ENCODE results near the gene LYPD6B.

LYPD6B gene, protein sequence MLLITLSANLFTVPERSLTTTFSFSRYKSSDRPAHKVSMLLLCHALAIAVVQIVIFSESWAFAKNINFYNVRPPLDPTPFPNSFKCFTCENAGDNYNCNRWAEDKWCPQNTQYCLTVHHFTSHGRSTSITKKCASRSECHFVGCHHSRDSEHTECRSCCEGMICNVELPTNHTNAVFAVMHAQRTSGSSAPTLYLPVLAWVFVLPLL

DNA sequence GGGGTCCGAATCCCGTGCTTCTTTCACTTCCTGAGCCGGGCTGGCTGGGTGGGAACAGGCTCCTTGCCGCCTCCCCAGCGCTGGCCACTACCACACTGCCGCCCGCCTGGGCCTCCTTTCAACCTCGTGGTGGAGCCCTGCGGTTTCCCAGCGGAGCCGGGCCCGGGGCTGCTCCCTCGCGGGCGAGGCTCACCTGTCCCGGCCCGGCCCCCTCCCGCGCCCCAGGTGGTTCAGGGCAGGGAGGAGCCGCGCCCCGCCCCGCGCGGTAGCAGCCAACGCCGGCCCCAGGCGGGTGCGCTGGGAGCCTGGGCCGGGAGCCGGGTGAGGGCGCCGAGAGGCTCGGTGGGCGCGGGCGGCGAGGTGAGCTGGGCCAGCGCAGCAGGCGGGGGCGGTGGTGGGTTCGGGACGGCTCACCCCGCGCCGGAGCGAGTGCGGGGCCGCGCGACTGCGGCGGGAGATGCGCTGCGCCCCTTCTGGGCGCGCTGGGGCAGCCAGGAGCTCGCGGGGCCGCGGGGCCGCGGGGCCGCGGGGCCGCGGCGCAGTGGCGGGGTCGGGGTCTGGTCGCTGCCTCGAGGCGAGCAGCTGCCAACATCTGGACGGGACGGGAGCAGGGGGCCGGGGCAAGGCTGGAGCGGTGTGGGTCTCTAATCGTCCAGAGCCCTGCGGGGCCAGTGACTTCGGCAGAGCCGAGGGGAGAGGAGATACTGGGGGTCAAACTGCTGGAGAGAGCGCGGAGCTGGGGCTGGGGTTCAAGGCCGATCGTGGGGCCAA lies at the start of gene LYPD6B:
Gene LYPD6B (plus strand): TSS at position 258 of the 771 bp plus-strand sequence. CDS start 92,250 bp downstream, outside the sequence.
- no peak for DNase-seq

DNA sequence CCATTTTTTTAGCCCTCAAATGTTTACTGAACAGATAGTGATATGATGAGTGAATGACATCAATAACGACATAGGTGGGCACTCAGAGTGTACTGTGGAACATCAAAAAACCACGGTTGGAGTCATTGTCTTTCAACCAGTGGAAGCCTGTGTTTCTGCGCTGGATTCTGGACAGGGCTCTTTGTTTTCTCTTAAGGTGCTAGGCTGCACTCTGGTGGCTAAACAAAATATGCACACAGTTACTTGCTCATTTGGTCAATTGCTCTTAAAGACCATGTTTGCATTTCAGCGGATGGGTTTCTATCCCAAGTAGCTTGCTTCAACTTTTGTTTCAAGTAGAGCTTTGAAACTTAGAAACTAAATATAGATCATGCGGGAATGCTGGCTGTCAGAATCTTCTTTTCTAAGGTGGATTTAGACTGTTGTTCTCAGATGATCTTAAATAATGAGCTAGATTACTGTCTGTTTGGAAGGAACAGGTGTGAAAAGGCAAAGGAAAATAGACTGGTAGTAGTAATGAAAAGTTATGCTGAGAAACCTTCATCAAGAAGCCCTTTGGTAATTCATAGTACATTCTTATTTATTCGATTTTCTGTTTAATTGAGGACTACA lies 48.5 kb upstream of the LYPD6B start:
- no peak for DNase-seq

DNA sequence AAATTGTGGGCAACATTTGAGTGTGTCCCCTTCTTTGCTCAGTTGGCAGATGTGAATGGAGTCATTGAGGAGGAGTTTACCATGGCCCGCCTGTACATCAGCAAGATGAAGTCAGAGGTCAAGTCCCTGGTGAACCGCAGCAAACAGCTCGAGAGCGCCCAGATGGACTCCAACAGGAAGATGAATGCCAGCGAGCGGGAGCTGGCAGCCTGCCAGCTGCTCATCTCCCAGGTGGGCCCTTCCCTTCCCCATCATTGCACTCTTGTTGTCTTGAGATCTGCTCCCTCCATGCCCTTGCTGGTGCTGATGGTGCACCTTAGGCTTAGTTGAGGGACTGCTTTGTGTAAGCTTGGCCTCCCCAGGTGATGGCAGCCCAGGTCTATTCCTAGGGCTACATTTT lies 47.5 kb upstream of the LYPD6B start:
- no peak for DNase-seq

DNA sequence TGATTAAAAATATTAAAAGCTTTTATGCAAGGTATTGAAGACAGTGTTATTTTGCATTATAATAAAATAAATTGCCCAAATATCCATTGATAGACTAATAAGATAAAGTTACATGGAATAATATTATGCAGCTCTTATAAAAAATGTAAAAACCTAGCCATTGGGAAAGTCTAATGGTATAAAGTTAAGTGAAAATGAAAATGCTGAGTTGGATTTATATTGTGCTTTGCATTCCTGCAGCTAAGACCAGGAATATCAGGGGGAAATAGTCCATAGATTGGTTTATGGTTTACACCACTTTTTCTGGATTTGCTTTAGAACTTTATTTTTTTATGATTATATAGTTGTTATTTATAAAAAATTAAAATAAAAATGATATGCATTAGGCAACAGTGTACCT lies 46.1 kb upstream of the LYPD6B start:
- DNase-seq, result no peak

DNA sequence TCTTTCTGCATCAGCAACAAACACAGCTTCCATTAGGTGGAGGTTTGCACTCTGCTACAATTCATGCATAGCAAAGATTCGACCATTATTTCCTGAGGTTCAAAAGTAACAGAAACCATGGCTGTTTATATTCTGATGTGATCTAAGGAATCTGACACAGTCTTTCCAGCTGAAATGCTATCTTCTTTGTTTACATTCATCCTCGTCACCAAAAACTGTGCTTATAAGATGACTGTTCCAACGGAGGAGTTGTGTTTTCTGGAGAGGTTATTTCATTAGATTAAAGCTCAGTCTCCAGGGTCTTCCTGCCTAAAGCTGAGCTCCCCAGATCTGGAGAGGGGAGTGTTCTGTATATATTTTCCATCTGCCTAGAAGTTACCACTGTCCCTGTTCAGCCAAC lies 45.1 kb upstream of the LYPD6B start:
- DNase-seq, result no peak

DNA sequence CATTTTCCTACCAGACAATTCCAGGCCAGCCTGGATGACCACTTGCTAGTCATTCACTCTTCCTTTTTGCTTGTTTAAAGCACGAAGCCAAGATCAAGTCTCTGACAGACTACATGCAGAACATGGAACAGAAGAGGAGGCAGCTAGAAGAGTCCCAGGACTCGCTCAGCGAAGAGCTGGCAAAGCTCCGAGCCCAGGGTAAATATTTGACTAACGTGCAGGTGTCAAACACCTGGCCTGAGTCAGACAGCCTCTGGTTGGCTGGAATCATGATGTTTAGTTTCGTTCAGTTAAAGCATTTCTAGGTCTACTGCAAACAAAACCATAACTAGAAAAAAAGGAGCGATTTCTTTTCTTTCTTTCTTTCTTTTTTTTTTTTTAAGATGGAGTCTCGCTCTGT lies 44.2 kb upstream of the LYPD6B start:
- DNase-seq, result peak; percentile 10

DNA sequence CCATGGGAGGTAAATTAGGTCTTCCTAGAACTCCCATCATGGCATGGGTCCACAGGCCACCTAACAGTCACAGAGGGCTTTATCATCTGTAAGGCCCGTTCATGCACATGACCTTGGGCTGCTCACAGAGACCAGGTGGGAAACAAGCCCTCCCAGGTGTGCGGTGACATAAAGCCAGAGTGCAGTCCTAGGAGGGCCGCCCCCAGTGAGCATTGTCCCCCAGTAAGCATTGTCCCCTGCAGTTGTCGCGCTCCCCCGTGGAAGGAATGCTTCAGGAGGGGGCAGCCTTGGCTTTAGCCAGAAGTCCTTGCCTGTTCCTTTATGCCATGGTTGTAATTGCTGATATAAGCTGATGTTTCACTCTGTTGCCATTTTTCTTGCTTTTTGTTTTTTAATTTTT lies 41.7 kb upstream of the LYPD6B start:
- no peak for DNase-seq

DNA sequence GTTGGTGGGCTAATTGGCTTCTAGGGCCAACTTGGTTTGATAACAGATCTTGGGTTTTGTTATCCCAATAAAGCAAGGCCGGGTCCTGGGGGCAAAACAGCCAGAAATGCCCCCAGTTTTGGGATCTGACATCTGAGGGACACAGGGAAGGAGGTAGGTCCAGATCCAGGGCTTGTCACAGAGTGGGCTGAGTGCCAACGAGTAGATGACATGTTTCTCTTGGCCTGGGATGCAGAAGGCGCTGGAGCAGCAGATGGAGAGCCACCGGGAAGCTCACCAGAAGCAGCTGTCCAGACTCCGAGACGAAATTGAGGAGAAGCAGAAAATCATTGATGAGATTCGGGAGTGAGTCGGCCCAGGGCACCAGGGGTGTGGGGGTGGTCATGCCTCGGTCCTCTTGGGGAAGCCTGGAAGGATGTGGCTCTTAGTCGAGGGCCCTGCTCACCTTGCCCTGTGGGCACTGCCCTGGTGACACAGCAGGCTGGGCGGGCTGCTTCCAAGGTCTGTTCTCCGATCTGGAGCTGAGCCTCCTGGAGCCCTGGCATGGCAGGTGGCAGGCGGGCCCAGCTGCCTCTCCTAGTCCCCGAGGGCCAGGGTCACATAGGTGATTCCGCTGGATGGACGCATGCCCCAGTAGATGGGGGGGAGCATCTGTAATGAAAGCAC lies 40.2 kb upstream of the LYPD6B start:
- DNase-seq, result no peak

DNA sequence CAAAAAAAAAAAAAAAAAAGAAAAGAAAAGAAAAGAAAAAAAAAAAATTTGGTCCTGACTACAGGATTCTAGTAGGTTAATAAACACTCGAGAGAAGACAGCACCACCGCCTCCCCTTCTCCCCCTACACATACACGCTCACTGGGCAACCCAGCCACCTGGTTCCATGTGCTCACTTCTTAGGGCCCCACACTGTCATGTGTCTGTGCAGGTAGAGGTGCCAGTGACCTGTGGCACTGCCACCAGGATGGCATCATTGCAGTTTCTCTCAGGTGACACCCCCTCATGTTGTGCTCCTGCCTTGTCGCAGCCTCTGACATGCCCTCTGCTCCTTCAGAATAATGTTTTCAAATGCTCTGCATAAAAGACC lies 39.7 kb upstream of the LYPD6B start:
- no peak for DNase-seq

DNA sequence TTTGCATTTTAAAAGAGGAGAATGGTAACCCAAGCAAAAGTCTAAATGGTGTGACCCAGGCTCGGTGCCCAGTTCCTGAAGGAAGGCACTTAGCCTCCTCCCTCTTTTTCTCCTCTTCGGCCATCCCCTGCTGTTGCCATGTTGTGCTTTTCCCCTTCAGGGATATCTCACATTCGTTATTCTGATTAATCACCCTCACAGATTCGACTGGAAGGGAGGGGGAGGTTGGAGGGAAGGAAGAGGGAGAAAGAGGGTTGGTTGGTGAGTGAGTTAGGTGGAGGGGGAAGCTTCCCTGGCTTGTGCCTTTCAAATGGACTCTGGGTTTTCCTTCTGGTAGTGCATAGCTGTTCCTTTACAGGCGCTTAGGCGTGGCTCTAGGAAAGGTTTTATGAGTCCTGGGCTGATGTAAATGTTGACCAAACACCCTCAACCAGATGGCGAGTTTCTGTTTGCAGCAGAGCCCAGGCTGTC lies 39.0 kb upstream of the LYPD6B start:
- DNase-seq, result no peak

DNA sequence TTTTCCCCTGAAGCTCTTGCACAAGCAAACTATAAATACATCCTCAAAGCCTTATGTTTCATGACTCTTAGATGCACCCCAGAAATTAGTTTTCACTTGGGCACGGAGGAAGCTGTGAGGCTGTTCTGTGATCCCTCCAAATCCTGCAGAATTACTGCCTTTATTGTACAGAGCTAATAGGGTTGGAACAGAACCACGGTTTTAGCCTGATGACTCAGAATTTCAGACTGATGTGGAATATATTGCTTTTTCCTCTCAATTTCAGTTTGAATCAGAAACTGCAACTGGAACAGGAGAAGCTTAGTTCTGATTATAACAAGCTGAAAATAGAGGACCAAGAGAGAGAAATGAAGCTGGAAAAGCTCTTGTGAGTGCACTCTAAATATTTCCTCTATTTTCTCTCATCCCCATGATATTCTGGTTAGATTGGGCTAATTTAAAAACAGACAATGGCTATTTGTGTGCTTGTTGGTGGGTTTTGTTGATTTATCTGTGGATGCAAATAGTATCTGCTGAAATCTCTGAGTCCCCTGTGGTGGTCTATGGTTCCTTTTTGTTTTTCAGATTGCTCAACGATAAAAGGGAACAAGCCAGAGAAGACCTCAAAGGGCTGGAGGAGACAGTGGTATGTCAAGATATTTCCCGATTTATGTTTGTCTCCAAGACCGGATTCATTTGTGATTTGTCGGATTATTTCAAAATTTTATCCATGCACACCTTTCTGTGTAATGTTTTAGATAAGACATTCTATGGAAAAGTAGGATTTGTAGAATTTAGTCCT lies 38.2 kb upstream of the LYPD6B start:
- DNase-seq, result no peak

DNA sequence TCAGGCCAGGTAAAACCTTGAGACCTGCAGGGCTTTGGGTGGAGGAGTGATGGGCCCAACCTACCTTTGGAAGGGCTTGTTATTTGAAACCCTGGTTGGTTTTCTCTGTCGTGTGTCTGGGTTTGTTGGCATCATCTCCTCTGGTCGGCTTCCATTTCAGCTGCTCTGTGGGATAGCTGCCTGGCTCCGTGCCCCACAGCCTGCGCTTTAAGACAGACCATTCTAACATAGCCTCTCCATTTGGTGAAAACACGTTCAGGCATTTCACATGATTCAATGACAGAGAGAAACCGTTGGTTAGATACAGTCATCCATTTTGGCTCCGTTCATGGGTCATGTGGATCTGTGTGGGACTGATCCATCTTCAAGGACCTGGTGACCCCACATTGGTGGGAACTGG lies 37.0 kb upstream of the LYPD6B start:
- DNase-seq, result no peak

DNA sequence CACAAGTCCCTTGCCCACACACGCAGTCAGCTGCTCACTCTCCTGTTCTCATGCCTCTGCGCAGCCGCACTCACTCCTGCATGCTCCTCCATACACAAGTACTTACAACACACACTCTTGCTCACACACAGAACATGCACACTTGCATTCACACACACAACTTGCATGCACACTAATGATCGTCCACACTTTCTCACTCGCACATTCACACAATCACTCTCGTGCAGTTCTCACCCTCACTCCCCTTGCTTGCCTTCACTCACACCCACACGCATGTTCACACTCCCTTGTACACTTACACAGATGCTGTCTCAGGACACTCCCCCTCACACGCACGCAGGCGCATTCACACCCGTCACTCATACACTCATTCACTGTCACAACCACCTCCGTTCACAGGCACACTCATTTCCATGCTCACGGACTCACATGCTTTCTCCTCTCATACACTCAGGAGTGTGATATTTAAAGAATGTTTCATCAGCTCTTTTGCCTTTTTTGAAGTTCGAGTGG lies 36.1 kb upstream of the LYPD6B start:
- no peak for DNase-seq

DNA sequence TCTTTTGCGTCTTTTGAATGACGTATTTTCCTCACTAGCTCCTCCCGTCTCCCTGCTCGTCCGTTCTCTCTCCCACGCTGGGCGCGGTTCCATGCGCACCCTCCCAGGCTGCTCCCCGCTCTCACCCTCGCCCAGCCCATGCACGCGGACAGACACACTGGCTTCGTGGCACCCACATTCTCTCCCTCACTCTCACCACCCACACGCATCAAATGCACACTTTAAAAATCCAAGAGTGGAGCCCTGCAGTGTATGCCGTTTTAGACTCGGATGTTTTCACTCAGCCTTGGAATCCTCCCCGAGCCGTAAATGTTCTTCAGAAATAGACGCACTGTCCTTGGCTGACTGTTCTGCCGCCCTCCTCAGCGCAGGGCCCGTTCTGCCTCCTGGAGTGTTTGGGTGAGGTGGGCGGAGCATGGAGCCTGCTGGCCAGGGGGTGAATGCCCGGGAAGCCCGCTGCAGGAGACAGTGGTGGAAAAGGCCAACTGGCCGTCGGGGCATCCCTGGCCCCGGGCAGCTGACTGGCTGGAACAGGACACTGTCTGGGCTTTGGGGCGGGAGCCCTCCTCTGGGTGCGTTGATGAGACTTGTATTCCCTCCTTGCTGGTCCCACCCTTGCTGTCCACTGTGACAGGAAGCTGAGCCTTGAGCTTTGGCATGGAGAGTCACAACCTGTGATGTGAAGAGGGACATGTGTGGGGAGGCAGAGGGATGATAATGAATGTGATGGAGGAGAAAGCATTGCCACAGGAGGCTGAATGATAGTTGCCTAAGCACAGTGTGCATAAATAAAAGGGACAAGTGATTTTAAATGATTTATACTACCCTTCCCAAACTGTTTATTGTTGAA lies 35.4 kb upstream of the LYPD6B start:
- DNase-seq, result no peak

DNA sequence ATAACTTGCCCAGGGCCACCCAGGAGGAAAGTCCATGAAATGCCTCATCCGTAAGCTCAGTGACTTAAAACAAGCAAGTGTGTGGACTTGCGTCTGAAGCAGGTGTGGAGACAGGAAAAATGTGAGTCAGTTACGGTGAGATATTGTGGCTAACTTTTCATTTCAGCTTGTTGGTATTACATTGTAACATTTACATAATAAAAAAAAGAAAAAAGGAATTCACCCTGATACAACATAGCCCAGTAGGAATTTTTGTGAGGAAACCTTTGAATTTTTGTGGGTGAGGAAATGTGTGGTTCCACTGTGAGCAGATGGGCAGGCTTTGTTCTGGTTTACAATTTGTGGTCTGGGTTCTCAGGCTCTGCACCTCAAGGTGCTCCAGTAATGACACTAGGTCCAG lies 33.7 kb upstream of the LYPD6B start:
- DNase-seq, result no peak

DNA sequence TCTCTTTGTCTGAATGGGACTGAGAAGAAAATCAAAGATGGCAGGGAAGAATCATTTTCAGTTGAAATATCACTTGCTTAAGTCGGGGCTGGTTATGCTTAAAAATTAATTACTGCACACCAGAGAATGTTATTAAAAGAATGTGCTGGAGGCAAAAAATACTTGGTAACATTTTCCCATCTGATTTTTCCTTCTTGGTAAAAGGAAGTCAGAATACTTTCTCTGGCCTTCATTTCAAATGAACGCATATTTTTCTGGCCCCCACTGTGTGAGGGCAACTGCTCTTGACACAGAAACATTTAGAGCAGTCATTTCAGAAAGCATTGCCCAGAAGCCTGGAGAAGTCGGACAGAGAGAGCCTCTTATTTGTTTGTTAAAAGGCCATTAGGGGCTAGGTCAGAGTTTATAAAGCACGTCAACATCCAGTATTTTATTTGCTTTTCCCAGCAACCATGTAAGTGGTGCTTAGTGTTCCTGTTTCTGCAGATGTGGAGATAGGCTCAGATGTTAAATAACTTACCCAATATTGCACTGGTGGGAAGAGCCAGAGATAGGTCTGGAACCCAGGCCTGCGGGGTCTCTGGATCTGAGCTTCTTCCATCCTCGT lies 32.9 kb upstream of the LYPD6B start:
- no peak for DNase-seq

DNA sequence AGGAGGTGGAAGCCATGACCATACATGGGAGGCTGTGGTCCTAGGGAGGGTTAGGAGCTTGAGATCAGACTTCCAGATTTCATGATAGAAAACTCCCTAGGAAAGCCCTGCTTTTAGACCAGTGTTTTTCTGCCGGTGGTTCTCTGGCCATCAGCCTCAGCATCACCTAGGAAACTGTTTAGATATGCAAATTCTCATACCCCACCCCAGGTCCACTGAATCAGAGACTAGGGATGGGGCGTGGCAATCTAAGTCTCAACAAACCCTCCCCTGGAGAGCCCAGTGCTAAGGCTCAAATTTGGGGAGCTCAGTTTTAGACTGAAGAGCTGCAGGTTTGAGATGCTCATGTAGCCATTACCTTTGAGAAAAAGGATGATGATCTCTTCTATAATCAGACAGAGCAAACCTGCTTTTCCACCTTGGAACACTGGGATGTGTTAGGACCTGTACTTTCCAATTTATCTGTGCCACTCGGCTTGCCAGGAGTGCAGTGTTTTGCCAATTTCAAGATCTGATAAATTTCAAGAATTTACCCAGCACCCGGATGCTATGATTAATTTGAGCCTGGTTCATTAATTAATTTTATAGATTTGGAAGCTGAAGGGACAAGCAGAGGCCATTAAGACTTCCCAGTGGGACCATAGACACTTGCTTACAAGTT lies 31.5 kb upstream of the LYPD6B start:
- DNase-seq, result no peak

DNA sequence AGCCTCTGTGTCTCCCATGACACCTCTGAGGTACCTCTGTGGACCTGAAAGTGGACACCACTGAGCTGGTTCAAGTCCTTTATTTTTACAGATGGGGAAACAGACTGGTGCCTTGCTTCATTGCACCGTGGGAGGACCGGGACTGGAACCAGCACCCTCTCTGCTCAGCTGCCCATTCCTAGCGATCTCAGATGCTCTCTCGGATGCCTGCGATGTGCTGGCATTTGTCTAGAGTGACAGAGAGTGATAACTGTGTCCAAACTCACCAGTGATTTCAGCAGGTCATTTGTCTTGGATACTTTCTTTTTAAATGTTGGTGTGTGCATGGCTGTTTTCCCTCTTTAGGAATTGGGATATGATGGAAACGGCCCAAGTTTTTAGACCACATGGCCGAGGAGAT lies 30.1 kb upstream of the LYPD6B start:
- no peak for DNase-seq

DNA sequence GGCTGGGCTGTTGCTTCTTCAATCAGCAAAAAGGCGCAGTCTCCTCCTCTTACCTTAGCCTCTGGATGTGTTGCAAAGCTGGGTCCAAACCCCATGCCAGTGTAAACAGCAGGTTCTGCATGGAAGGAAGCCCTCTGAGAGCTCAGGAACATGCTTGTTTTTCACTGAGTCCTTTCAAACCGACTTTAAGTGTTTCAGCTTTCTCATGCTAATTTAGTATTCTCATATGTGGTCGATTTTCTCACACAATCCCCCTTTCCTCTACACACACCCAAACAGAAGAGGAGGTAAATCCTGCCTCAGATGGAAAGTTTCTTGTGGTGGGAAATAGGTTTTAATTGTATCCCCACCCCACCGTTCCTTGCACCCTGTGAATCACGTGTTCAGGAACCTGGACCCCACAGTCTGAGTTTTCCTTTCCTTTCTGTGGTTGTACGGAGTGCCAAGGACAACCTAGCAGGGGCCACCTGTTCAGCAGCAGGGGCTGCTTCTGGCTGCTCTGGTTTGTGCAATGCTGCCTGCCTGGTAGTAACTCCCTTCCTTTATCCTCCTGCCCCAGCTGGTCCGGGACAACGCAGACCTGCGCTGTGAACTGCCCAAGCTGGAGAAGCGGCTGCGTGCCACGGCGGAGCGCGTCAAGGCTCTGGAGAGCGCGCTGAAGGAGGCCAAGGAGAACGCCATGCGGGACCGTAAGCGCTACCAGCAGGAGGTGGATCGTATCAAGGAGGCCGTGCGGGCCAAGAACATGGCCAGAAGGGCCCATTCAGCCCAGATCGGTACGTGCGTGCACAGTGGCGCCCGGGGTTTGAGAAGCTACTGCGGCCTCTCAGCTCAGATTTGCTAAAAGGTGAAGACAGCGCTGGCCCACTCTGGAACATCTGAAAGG lies 28.7 kb upstream of the LYPD6B start:
- no peak for DNase-seq

DNA sequence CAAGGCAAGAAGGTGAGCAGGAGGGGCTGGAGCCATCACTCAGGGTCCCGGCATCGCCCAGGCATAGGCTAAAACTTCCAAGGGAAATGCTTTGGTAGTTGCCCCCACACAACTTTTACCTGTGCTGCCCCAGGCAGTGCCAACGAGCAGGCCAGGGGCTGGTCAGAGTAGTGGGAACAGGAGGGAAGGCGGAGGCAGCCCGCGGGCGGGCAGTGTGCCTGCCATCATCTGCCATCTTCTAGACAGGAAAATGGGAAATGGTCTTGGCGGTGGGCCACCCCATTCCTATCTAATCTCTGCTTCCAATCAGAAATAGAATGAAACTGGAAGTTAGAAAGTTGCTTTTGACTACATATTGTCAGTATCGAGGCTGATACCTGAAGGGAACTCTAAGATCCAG lies 26.0 kb upstream of the LYPD6B start:
- no peak for DNase-seq

Measured in SHP77 treated with DMSO at 0.1 percent for 48 hours (cell line).